Prostate gland (tissue), 2 donors: ENCODE results near the gene MORC2.

Experiments
- POLR2A ChIP-seq: fragments of 450-650 bp; IDR thresholded peaks from one replicate; pipeline ENCODE4 v1.6.1; 2016; ENCODE audit warnings: antibody characterized with exemption, mild to moderate bottlenecking
- TF ChIP-seq, protein P1 (sequence below), 4 experiments: fragments of 200-600 bp in 2 of 4; fragments of 450-650 bp in 2 of 4; sonication (generic) in 2 of 4; IDR thresholded peaks; 1 replicate in 3 of 4; 2 replicates in 1 of 4; pipeline ENCODE4 v1.5.1; 2016 to 2019; ENCODE audit warnings: antibody characterized with exemption in 4 of 4, mild to moderate bottlenecking in 2 of 4, moderate library complexity in 2 of 4

DNA sequence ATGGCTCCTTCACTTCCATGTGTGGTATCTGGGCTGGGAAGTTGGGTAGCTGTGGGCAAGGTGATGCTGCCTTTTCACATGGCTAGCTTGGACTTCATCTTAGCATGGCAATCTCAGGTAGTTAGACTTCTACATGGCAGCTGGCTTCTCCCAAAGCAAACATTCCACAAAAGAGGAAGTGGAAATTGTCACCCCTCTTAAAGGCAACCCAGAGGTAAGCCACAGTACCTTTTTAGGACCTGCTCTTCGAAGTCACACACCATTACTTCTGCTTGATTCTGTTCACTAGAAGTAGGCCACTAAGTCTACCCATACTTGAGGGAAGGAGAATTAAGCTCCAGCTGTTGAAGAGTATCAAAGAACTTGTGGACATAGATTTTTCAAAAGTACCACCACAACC is 26.4 kb upstream of the MORC2 start:
- TF ChIP-seq, protein P1, sequence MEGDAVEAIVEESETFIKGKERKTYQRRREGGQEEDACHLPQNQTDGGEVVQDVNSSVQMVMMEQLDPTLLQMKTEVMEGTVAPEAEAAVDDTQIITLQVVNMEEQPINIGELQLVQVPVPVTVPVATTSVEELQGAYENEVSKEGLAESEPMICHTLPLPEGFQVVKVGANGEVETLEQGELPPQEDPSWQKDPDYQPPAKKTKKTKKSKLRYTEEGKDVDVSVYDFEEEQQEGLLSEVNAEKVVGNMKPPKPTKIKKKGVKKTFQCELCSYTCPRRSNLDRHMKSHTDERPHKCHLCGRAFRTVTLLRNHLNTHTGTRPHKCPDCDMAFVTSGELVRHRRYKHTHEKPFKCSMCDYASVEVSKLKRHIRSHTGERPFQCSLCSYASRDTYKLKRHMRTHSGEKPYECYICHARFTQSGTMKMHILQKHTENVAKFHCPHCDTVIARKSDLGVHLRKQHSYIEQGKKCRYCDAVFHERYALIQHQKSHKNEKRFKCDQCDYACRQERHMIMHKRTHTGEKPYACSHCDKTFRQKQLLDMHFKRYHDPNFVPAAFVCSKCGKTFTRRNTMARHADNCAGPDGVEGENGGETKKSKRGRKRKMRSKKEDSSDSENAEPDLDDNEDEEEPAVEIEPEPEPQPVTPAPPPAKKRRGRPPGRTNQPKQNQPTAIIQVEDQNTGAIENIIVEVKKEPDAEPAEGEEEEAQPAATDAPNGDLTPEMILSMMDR (IDR thresholded peaks at IDR 0.05): no peak
- no peak for TF ChIP-seq POLR2A
